GM12878 (cell line): Measurements from ENCODE around the gene XPO5. TPM values are rescaled to one million over a fixed set of nuclear protein-coding genes. Genes with fewer than 3 reads are reported as not detected.

Source experiments
- ATAC-seq: fragments of 200-7000 bp; cut with Tn5 transposase; 3 replicates; pipeline ENCODE4 v1.9.1; 2020; ENCODE audit warnings: mild to moderate bottlenecking, moderate library complexity
- BruUV-seq: library from RNA; stranded (reverse); fragments of 400-500 nt; replicated peaks from 2 replicates; lab custom pipeline; 2021; lab: Mats Ljungman, UMichigan
- CTCF ChIA-PET: fragments of 300-600 bp; sonication (Branson Sonifier 250); formaldehyde crosslinking; extraction: SDS; loops from one replicate; lab custom pipeline; 2021; ENCODE audit warnings: inconsistent platforms; lab: Yijun Ruan, JAX
- POLR2A ChIA-PET: fragments of 350-600 bp; formaldehyde crosslinking; extraction: SDS; loops from one replicate; lab custom pipeline; 2021; ENCODE audit warnings: inconsistent platforms; lab: Charles Lee
- RAD21 ChIA-PET: fragments of 300-600 bp; sonication (Branson Sonifier 250); formaldehyde crosslinking; loops from one replicate; lab custom pipeline; 2023; ENCODE audit warnings: antibody characterized with exemption; ENCODE audit not compliant: unreplicated experiment; lab: Charles Lee
- SMC1A ChIA-PET: fragments of 300-600 bp; sonication (Branson Sonifier 250); formaldehyde crosslinking; loops from one replicate; lab custom pipeline; 2023; ENCODE audit not compliant: unreplicated experiment, uncharacterized antibody; lab: Charles Lee
- DNase-seq: peaks from one replicate; pipeline ENCODE4 v3.0.0-alpha.2; 2011; ENCODE audit warnings: low read depth, low spot score
- FAIRE-seq: peaks from 3 replicates; lab custom pipeline; 2011; peaks lifted over from hg19 to GRCh38; lab: Jason Lieb, UNC
- H2AFZ ChIP-seq: 2 replicates; pipeline ENCODE4 v1.6.0; 2011; ENCODE audit warnings: low read depth, low read length, control low read depth; ENCODE audit not compliant: control insufficient read depth
- H3K27ac ChIP-seq: 2 replicates; pipeline ENCODE4 v1.5.1; 2011; ENCODE audit warnings: control low read depth; ENCODE audit not compliant: control insufficient read depth, insufficient read depth
- H3K27me3 ChIP-seq, 2 experiments: replicated peaks in 1 of 2; 2 replicates each; pipeline versions ENCODE4 v1.6.0 to v1.6.1; 2011; ENCODE audit warnings: low read length in 1 of 2; ENCODE audit not compliant: control insufficient read depth in 2 of 2, insufficient read depth in 2 of 2
- H3K36me3 ChIP-seq, 2 experiments: 2 replicates each; pipeline ENCODE4 v1.5.1; 2011; ENCODE audit warnings: low read length in 1 of 2; ENCODE audit not compliant: control insufficient read depth in 2 of 2, insufficient read depth in 2 of 2
- H3K4me1 ChIP-seq: 2 replicates; pipeline ENCODE4 v1.6.1; 2011; ENCODE audit warnings: mild to moderate bottlenecking, low read length, moderate library complexity, mixed read lengths; ENCODE audit not compliant: control insufficient read depth, insufficient read depth
- H3K4me2 ChIP-seq: 2 replicates; pipeline ENCODE4 v1.6.0; 2011; ENCODE audit warnings: control low read depth; ENCODE audit not compliant: control insufficient read depth, insufficient read depth
- H3K4me3 ChIP-seq: fragments of 200-600 bp; sonication (generic); 2 replicates; pipeline ENCODE4 v1.5.1; 2016
- H3K79me2 ChIP-seq: 2 replicates; pipeline ENCODE4 v1.6.0; 2011; ENCODE audit warnings: low read length; ENCODE audit not compliant: control insufficient read depth, insufficient read depth
- H3K9ac ChIP-seq: 2 replicates; pipeline ENCODE4 v1.8.0; 2011; ENCODE audit warnings: low read length, control low read depth, mixed read lengths; ENCODE audit not compliant: control insufficient read depth, insufficient read depth
- H3K9me3 ChIP-seq: replicated peaks from 3 replicates; pipeline ENCODE4 v1.5.1; 2011; ENCODE audit warnings: mild to moderate bottlenecking, low read length; ENCODE audit not compliant: control insufficient read depth, insufficient read depth
- H4K20me1 ChIP-seq: 2 replicates; pipeline ENCODE4 v1.6.0; 2011; ENCODE audit not compliant: control insufficient read depth, insufficient read depth
- CHD1 ChIP-seq: IDR thresholded peaks from 2 replicates; pipeline ENCODE4 v1.6.1; 2012; ENCODE audit warnings: low read depth, low read length, improper control_type of control experiment
- DPF2 ChIP-seq: fragments of 450-650 bp; IDR thresholded peaks from 2 replicates; pipeline ENCODE4 v1.6.1; 2017; ENCODE audit warnings: mild to moderate bottlenecking
- MYC ChIP-seq: IDR thresholded peaks from 2 replicates; pipeline ENCODE4 v1.6.1; 2011; ENCODE audit warnings: mild to moderate bottlenecking, low read length, moderate library complexity, inconsistent platforms; ENCODE audit not compliant: insufficient read depth, insufficient replicate concordance, insufficient read length, severe bottlenecking
- PAX5 ChIP-seq: IDR thresholded peaks from 2 replicates; pipeline ENCODE4 v1.6.1; 2011; ENCODE audit warnings: low read depth, low read length, borderline replicate concordance
- RAD21 ChIP-seq: IDR thresholded peaks from 2 replicates; pipeline ENCODE4 v1.6.1; 2011; ENCODE audit warnings: mild to moderate bottlenecking, low read depth, low read length, moderate library complexity; ENCODE audit not compliant: insufficient read depth
- RCOR1 ChIP-seq: conservative IDR thresholded peaks from 2 replicates; pipeline ENCODE4 v1.6.1; 2012; ENCODE audit warnings: low read depth, low read length, improper control_type of control experiment
- SIX5 ChIP-seq: IDR thresholded peaks from 2 replicates; pipeline ENCODE4 v1.6.1; 2011; ENCODE audit warnings: mild to moderate bottlenecking, low read depth, low read length, moderate library complexity; ENCODE audit not compliant: severe bottlenecking
- SMC3 ChIP-seq: IDR thresholded peaks from 2 replicates; pipeline ENCODE4 v1.6.1; 2011; ENCODE audit warnings: low read length, improper control_type of control experiment, borderline replicate concordance
- YY1 ChIP-seq: IDR thresholded peaks from 2 replicates; pipeline ENCODE4 v1.6.1; 2011; ENCODE audit warnings: low read depth, mild to moderate bottlenecking, low read length
- WGBS: methylation state at CpG from one replicate; pipeline ENCODE4 v1.1.6; 2016; ENCODE audit warnings: low lambda C conversion rate; ENCODE audit not compliant: insufficient replicate concordance, insufficient coverage; ENCODE audit errors: missing lambda C conversion rate; 5-methylcytosine and 5-hydroxymethylcytosine counted together
- in situ Hi-C: fragments of 300-500 bp; cut with MboI; formaldehyde crosslinking; loops from 9 replicates; pipeline ENCODE4 v1.14.3; 2018; ENCODE audit warnings: mixed read lengths
- intact Hi-C: fragments of 100-400 bp; cut with micrococcal nuclease; formaldehyde crosslinking; loops from one replicate; pipeline ENCODE4 v1.14.2; 2022; ENCODE audit not compliant: unreplicated experiment
- polyA plus RNA-seq, 11 experiments: library from polyadenylated mRNA; depleted of rRNA in 4 of 11; unstranded in 6 of 11; stranded (reverse) in 5 of 11; fragments of >200 nt; fragmentation: Nextera tagmentation in 4 of 11; fragmentation: Illumina TruSeq in 1 of 11; extraction: Ambion mirVana in 4 of 11; extraction: Trizol in 1 of 11; gene quantifications; 1 replicate in 1 of 11; 2 replicates in 10 of 11; pipeline versions ENCODE4 v1.2.1 to v1.2.3, GENCODE V29; 2011 to 2016; ENCODE audit warnings: inconsistent platforms in 2 of 11, missing spikeins in 2 of 11, low read depth in 1 of 11
- total RNA-seq, 4 experiments: library from RNA; depleted of rRNA in 3 of 4; stranded (reverse); fragments of >200 nt in 3 of 4; fragmentation: Illumina TruSeq in 1 of 4; extraction: Trizol in 1 of 4; gene quantifications; 2 replicates each; pipeline versions ENCODE4 v1.2.1 to v1.2.3, GENCODE V29; 2013 to 2021
- TF ChIP-seq, protein P1 (sequence below): IDR thresholded peaks from 2 replicates; pipeline ENCODE4 v1.6.1; 2011; ENCODE audit warnings: mild to moderate bottlenecking, low read depth, low read length, moderate library complexity; ENCODE audit not compliant: insufficient replicate concordance
- TF ChIP-seq, protein P2 (sequence below): IDR thresholded peaks from 2 replicates; pipeline ENCODE4 v1.6.1; 2011; ENCODE audit warnings: borderline replicate concordance, low read depth, mild to moderate bottlenecking, moderate library complexity, low read length; ENCODE audit not compliant: insufficient read depth, poor library complexity, severe bottlenecking
- TF ChIP-seq, protein P3 (sequence below): fragments of 450-650 bp; formaldehyde crosslinking; IDR thresholded peaks from 2 replicates; pipeline ENCODE4 v1.4.0; 2022; ENCODE audit warnings: mild to moderate bottlenecking, moderate library complexity
- TF ChIP-seq, protein P4 (sequence below): fragments of 150-350 bp; IDR thresholded peaks from 2 replicates; pipeline ENCODE4 v1.6.1; 2016; ENCODE audit warnings: low read depth, low read length

Gene XPO5
- total and polyA plus RNA-seq, 10 of the 15 experiments (the other 5 are each of a cell fraction or from before 2014, with no cell fraction given), result 11.3 to 76.0 (median 41.6) TPM

DNA sequence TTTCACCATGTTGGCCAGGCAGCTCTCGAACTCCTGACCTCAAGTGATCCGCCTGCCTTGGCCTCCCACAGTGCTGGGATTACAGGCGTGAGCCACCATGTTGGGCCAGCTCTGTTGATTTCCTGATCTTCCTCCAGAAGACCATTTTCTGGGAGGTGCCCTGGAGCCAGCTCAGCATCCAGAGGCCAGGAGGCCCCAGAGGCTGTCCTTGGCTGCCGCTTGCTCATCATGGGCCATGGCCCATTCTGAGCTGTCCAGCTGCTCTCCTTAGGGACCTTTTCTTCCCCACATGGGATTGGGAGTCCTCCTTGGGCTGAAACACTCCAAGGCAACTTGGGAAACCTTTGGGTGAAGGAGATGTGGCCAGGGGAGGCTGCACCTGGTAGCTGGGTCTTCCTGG lies 81.1 kb downstream of the XPO5 start:
- no peak for ATAC-seq
- no TSS peak for BruUV-seq
- POLR2A ChIA-PET, result interaction anchor here (0.5 to 0.7 kb wide), 2 partner anchors 52 to 715 kb away, joined by 3 to 6 read pairs; no protein-coding TSS in a partner anchor
- TF ChIP-seq, protein P1, sequence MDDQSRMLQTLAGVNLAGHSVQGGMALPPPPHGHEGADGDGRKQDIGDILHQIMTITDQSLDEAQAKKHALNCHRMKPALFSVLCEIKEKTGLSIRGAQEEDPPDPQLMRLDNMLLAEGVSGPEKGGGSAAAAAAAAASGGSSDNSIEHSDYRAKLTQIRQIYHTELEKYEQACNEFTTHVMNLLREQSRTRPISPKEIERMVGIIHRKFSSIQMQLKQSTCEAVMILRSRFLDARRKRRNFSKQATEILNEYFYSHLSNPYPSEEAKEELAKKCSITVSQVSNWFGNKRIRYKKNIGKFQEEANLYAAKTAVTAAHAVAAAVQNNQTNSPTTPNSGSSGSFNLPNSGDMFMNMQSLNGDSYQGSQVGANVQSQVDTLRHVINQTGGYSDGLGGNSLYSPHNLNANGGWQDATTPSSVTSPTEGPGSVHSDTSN, result no peak
- TF ChIP-seq, protein P2, sequence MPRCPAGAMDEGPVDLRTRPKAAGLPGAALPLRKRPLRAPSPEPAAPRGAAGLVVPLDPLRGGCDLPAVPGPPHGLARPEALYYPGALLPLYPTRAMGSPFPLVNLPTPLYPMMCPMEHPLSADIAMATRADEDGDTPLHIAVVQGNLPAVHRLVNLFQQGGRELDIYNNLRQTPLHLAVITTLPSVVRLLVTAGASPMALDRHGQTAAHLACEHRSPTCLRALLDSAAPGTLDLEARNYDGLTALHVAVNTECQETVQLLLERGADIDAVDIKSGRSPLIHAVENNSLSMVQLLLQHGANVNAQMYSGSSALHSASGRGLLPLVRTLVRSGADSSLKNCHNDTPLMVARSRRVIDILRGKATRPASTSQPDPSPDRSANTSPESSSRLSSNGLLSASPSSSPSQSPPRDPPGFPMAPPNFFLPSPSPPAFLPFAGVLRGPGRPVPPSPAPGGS, result no peak
- no peak for TF ChIP-seq CHD1
- TF ChIP-seq RCOR1, result no peak
- TF ChIP-seq, protein P3, sequence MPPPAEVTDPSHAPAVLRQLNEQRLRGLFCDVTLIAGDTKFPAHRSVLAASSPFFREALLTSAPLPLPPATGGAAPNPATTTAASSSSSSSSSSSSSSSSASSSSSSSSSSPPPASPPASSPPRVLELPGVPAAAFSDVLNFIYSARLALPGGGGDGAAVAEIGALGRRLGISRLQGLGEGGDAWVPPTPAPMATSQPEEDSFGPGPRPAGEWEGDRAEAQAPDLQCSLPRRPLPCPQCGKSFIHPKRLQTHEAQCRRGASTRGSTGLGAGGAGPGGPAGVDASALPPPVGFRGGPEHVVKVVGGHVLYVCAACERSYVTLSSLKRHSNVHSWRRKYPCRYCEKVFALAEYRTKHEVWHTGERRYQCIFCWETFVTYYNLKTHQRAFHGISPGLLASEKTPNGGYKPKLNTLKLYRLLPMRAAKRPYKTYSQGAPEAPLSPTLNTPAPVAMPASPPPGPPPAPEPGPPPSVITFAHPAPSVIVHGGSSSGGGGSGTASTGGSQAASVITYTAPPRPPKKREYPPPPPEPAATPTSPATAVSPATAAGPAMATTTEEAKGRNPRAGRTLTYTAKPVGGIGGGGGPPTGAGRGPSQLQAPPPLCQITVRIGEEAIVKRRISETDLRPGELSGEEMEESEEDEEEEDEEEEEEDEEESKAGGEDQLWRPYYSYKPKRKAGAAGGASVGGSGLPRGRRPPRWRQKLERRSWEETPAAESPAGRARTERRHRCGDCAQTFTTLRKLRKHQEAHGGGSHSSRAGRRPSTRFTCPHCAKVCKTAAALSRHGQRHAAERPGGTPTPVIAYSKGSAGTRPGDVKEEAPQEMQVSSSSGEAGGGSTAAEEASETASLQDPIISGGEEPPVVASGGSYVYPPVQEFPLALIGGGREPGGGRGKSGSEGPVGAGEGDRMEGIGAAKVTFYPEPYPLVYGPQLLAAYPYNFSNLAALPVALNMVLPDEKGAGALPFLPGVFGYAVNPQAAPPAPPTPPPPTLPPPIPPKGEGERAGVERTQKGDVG (CRISPR knock-in tag), result no peak
- TF ChIP-seq, protein P4, sequence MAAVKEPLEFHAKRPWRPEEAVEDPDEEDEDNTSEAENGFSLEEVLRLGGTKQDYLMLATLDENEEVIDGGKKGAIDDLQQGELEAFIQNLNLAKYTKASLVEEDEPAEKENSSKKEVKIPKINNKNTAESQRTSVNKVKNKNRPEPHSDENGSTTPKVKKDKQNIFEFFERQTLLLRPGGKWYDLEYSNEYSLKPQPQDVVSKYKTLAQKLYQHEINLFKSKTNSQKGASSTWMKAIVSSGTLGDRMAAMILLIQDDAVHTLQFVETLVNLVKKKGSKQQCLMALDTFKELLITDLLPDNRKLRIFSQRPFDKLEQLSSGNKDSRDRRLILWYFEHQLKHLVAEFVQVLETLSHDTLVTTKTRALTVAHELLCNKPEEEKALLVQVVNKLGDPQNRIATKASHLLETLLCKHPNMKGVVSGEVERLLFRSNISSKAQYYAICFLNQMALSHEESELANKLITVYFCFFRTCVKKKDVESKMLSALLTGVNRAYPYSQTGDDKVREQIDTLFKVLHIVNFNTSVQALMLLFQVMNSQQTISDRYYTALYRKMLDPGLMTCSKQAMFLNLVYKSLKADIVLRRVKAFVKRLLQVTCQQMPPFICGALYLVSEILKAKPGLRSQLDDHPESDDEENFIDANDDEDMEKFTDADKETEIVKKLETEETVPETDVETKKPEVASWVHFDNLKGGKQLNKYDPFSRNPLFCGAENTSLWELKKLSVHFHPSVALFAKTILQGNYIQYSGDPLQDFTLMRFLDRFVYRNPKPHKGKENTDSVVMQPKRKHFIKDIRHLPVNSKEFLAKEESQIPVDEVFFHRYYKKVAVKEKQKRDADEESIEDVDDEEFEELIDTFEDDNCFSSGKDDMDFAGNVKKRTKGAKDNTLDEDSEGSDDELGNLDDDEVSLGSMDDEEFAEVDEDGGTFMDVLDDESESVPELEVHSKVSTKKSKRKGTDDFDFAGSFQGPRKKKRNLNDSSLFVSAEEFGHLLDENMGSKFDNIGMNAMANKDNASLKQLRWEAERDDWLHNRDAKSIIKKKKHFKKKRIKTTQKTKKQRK, result no peak
- TF ChIP-seq RAD21, result no peak
- TF ChIP-seq SIX5, result no peak
- no peak for TF ChIP-seq YY1
- TF ChIP-seq DPF2, result no peak
- TF ChIP-seq PAX5, result no peak
- TF ChIP-seq MYC, result no peak
- no peak for TF ChIP-seq SMC3

More for the DNA sequence above, 81.1 kb downstream of the XPO5 start:
- in situ Hi-C loops (no loop called here), intact Hi-C loops (no loop called here)
- H3K4me3 ChIP-seq, result no peak overlapping the region
- no peak overlapping the region for H3K9ac ChIP-seq
- H3K27ac ChIP-seq, result no peak overlapping the region
- H4K20me1 ChIP-seq, result no peaks in the 10 kb centered on the region; the same call in 1 of the 2 replicates
- no peaks in the 10 kb centered on the region for H3K27me3 ChIP-seq
- FAIRE-seq (no peak), DNase-seq (no peak)
- ChIA-PET SMC1A (interaction anchor here (0.5 to 1.7 kb wide), 4 partner anchors 9 to 105 kb away, joined by 3 to 5 read pairs (median 4); no protein-coding TSS in a partner anchor), RAD21 (interaction anchor here (1.1 kb wide), 1 partner anchor 13 kb away, joined by 4 read pairs; no protein-coding TSS in a partner anchor), CTCF (interaction anchor here (1.0 to 7.6 kb wide), 4 partner anchors 12 to 231 kb away, joined by 3 to 70 read pairs (median 4); partner anchors contain the start of gene LRRC73)
- H3K4me1 ChIP-seq, result no peaks in the 10 kb centered on the region
- H2AFZ ChIP-seq, result no peak overlapping the region
- peaks cover 3 to 6% of the 10 kb centered on the region in 2 experiments; a peak in 3 of 4 replicates for H3K36me3 ChIP-seq
- 94% methylated on average over 4 of the region's 4 CpGs for WGBS
- H3K79me2 ChIP-seq, result no peaks in the 10 kb centered on the region
- no peaks in the 10 kb centered on the region for H3K9me3 ChIP-seq
- H3K4me2 ChIP-seq, result no peak overlapping the region
